NCI-H187 treated with DMSO at 0.1 percent for 48 hours (cell line): ENCODE results near the gene EML6.
"Not testable (repeated sequence)": the region's sequence is repeated elsewhere in the genome, so short reads cannot be mapped to it uniquely, and the experiment has no call there.

ENCODE experiments used
- DNase-seq: peaks from one replicate; lab custom pipeline; 2025; lab: John Stamatoyannopoulos, UW

EML6 gene

GRCh38 chr2:54803783-54804751 lies 80.6 kb downstream of the EML6 start:
- DNase-seq, result no peak

GRCh38 chr2:54805255-54805654 lies 81.8 kb downstream of the EML6 start:
- no peak for DNase-seq

- DNase-seq, result no peak
Observed at GRCh38 chr2:54806975-54807374, 83.5 kb downstream of the EML6 start.

- DNase-seq, result no peak
Observed at GRCh38 chr2:54808661-54809060, 85.2 kb downstream of the EML6 start.

GRCh38 chr2:54809819-54810218 lies 86.4 kb downstream of the EML6 start:
- no peak for DNase-seq

- no peak for DNase-seq
Observed at GRCh38 chr2:54810246-54810645, 86.8 kb downstream of the EML6 start.

- no peak for DNase-seq
Observed at GRCh38 chr2:54813584-54813983, 90.1 kb downstream of the EML6 start.

GRCh38 chr2:54814389-54815147 lies 91.1 kb downstream of the EML6 start:
- no peak for DNase-seq

GRCh38 chr2:54815148-54815539 lies 91.7 kb downstream of the EML6 start:
- DNase-seq, result no peak

- no peak for DNase-seq
Observed at GRCh38 chr2:54818226-54818625, 94.8 kb downstream of the EML6 start.

GRCh38 chr2:54820558-54820957 lies 97.1 kb downstream of the EML6 start:
- no peak for DNase-seq

GRCh38 chr2:54824567-54824966 lies 101.1 kb downstream of the EML6 start:
- no peak for DNase-seq

- no peak for DNase-seq
Observed at GRCh38 chr2:54830546-54830945, 107.1 kb downstream of the EML6 start.

GRCh38 chr2:54831480-54831879 lies 108.0 kb downstream of the EML6 start:
- DNase-seq, result no peak

- DNase-seq, result no peak
Observed at GRCh38 chr2:54834721-54835120, 111.3 kb downstream of the EML6 start.

GRCh38 chr2:54836477-54836876 lies 113.0 kb downstream of the EML6 start:
- no peak for DNase-seq

- peak; percentile 0 for DNase-seq
Observed at GRCh38 chr2:54838585-54839035, 115.1 kb downstream of the EML6 start.

- no peak for DNase-seq
Observed at GRCh38 chr2:54839461-54840255, 116.2 kb downstream of the EML6 start.

- DNase-seq, result no peak
Observed at GRCh38 chr2:54840559-54841468, 117.4 kb downstream of the EML6 start.

GRCh38 chr2:54841500-54841899 lies 118.0 kb downstream of the EML6 start:
- not testable (repeated sequence) for DNase-seq

GRCh38 chr2:54845094-54845493 lies 121.6 kb downstream of the EML6 start:
- DNase-seq, result no peak
